HG03103 (cell line): ENCODE measurements around the gene PRR23E.

Experiments used
- ATAC-seq: cut with Tn5 transposase; IDR thresholded peaks from one replicate; pipeline ENCODE4 v1.9.1; 2021; ENCODE audit warnings: low read depth; ENCODE audit not compliant: unreplicated experiment

PRR23E gene

GRCh38 chr3:127206611-127207516 is 13.9 kb downstream of the PRR23E start:
- no peak for ATAC-seq

DNA sequence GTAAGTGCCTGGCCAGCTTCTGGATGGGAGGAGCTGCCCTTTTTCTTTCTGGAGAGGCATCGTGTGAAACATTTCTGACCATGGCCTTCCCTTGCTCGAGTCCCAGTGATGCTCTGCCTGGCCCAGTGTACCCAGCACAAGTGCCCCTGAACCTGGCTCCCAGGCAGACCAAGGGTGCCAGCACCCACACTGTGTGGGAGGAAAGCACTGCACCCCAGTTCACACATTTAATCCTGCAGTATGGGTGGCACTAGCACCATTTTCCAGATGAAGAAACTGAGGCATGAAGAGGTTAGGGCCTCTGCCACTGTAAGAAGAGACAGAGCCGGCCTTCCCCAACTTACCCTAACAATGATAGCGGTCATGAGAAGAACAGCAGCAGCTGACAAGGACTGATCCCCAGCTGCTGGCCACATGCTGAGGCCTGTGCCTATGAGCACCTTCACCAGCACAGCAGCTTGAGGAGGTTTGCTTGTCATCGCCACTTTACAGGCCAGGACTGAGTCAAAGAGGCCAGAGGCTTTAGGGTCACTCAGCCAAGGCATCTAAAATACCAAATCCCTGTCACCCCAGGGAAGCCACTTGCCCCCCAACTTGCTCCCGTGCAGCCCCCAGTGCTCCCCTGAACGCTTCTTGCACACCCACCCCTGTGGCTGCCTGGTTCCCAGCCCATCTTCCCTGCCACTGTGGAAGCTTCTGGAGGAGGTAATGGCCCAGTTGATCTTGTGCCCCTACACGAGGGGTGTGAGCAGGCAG is 15.0 kb downstream of the PRR23E start:
- no peak for ATAC-seq

DNA sequence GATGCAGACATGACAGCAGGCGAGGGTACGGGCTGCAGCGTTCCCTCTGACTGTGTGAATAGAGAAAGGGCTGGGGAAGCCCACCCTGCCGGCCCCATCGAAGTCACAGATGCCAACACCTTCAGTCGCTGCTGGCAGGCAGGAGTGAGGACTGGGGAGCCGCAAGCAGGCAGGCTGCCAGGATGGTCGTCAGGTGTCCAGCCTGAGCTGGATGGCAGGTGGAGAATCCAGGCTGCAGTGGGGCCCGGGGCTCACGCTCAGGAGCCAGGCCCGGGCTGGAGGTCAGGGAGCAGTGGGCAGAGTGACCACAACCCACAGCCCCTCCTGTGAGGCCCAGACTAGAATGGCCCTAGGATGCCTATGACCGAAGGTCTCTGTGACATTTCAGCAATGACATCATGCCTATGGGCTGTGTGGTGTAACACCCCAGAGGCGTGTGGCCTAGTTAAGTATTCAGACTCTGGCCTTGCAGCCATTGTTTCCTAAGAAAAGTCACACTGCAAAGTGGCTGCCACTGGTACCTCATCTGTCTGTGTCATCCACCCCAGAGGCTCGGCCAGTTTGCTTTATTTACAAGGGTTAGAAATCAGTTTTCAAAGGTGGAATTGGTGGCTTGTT is 15.7 kb downstream of the PRR23E start:
- no peak for ATAC-seq

DNA sequence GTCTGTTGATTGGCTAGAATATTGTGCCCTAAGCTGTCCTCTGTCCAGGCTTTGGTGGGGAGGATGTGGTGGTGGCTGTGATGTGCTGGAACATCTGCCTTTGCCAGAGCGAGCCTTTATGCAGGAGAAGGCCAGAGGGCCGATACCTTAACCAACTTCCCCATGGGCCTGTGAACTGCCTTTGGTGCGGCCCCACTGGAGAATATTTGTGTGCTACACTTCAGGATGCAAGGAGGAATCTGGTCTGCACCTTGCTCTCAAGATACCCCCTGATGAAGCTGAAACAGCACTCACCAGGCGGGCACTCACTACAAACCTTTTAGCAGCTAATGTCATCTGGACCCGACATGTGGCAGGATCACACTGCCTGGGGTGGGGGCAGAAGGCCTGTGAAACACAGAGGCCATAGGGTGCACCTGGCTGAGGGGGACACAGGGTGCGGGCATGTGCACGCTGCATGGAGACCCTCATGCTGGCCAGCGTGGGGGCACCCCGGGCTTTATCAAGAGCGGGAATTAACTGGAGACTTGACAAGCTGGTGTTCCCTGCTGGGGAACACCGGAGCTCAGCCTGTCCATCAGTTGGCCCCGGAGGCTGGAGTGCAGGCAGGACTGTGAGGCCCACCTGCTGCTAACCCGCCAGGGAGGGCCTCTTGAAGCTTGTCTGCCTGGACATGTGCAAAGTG is 16.4 kb downstream of the PRR23E start:
- ATAC-seq = no peak

GRCh38 chr3:127209840-127210653 is 17.1 kb downstream of the PRR23E start:
- no peak for ATAC-seq

- ATAC-seq = no peak
Measured at GRCh38 chr3:127210654-127210943, 17.7 kb downstream of the PRR23E start.

DNA sequence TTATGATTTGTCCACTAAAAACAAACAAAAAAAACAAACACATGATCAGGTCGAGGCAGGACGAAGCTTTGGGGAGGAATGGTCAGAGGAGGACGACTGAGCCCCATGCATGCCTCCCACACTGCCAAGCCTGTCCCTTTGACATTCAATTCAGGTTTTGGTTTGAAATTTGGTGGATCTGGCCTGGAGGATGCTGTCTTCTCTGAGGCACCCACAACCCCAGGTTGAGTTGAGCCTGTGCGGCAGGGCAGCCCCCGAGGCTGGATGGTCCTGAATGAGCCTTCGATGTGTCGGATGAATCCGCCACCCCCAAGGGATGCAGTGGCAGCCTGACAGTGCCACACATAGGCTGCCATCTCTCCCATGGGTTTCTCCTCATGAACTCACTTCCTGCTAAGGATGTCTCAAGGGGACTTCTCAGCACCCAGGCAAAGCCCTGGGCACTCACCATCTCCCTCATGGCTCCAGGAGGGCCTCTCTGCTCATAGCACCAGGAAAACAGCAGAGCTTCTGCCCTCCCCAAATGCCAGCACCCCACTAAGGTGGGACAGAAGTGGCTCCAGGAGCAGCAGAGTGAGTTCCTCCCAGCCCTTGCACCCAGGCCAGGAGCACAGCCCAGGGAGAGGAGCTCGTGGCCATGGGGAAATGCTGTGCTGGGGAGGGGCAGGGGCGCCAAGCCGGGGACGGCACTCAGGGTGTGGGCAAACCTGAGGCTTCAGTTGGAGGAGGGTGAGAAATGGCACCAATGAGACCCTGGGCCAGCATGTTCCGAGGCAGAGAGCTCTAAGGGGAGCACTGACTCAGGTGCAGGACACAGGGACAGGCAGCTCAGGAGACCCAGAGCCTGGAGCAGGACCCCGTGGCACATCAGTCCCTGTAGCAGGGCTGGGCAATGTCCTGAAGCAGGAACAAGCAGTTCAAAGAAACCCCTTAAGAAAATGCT is 18.5 kb downstream of the PRR23E start:
- no peak for ATAC-seq

DNA sequence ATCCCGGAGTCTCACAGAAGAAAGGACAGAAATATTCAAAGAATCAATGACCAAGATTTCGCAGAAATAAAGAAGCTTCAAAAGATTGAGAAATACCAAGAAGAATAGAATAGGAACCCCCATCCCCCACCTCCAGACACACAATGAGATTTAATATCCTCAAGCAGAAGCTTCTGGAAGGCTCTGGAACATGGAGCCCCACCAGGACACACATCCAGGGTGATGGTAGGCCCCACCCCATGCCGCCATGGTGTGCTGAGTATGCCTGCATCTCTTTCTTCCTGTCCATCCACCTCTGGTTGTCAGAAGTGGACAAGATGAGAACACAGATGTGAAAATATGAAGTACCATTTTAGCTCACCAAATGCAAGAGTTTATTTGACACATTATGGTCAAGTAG is 19.3 kb downstream of the PRR23E start:
- no peak for ATAC-seq

GRCh38 chr3:127212711-127213110 is 19.8 kb downstream of the PRR23E start:
- ATAC-seq = no peak

- ATAC-seq = no peak
Measured at GRCh38 chr3:127213381-127213918, 20.5 kb downstream of the PRR23E start.

- ATAC-seq = no peak
Measured at GRCh38 chr3:127214975-127215374, 22.0 kb downstream of the PRR23E start.

GRCh38 chr3:127215714-127216414 is 22.9 kb downstream of the PRR23E start:
- no peak for ATAC-seq

DNA sequence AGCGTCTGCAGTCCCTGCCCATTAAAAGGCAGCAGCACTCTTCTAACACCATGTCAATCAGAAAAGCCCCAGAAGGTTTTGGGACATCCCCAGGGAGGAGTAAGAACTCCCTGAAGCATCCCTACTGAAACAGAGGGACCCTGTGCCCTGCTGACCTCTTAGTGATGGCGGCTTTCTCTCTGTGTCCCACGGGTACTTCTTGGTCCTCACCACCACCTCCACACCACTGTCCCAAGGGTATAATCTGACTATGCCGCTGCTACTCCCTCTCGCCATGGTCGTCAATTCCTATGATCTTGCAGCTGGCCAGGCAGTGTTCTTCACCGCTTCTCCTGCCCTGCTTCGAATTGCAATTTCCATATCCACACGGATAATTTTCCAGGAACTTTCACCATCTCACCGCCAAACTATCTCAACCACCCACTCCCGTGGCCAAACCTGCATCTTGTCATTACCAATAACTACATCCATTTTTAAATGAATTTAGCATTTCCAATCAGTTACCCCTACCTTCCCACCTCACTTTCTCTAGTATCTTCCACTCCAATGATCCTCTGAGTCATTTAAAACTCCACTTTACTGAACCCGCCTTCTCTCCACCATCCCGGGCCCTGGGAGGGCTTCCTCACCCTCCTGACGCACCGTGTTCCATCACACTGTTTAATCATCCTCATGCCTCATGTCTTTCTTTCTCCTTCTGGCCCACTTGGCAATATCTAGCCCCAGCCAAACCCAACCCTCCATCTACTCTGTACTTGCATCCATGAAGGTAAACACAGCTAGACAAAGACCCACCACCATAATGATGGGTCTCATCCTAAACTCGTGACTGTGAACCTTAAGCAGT is 23.7 kb downstream of the PRR23E start:
- ATAC-seq = no peak

DNA sequence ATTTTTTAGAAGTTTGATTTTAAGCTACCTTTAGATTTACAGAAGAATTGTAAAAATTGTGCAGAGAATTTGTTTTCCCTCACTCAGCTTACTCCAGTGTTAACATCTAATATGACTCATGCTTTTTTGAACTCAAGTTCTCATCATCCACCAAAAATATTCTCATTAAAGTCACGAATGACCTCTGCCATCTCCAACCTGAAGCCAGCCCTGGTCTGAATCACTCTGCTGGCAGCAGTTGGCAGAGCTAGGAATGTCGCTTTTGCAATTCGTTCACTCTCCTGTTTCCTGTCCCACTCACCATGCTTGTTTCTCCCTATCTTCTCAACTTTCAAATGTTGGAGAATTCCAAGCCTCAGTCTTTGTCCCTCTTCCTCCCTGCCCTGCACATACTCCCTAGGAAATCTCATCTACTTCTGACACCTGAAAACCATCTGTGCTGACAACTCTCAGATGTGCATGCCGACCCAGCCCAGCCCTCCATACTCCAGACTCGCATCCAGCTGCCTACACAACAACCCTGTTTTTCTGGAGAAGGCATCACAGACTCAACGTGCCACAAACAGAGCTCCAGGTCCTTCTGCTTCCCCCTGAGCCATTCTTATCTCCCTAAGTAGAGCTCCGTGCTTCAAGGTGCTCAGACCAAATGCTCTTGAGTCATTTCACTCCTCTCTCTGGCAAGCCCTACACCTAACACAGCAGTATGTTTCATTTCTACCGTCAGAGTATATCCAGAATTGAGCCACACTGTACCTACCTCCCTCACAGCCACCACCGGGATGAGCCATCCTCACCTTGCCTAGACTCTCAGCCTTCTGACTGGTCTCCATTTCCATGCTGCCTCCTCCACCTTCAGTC is 24.9 kb downstream of the PRR23E start:
- no peak for ATAC-seq

GRCh38 chr3:127218454-127218922 is 25.6 kb downstream of the PRR23E start:
- ATAC-seq = no peak

DNA sequence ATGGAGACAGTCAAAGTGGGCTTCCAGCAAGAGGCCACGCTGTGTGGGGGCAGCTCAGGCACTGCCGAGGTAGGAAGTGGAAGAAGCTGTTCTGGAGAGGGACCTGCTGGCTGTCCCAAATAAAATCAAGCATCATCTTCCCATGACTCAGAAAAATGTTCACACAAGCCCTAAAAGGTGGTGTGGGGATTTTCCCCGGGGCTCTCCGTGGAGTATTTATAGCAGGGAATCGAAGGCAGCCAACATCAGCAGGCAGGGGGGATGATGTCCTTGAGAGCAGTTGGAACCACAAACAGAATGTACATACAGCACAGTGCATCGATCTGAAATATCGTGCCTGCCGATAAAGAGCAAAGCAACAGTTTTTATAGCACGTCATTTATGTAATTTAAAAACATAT is 27.6 kb downstream of the PRR23E start:
- ATAC-seq = no peak
